DMS79 treated with DMSO at 0.1 percent for 48 hours (cell line): ENCODE data around the gene DNAH2.

ENCODE experiments used
- DNase-seq: peaks from one replicate; lab custom pipeline; 2025; lab: John Stamatoyannopoulos, UW

DNAH2 gene

DNA sequence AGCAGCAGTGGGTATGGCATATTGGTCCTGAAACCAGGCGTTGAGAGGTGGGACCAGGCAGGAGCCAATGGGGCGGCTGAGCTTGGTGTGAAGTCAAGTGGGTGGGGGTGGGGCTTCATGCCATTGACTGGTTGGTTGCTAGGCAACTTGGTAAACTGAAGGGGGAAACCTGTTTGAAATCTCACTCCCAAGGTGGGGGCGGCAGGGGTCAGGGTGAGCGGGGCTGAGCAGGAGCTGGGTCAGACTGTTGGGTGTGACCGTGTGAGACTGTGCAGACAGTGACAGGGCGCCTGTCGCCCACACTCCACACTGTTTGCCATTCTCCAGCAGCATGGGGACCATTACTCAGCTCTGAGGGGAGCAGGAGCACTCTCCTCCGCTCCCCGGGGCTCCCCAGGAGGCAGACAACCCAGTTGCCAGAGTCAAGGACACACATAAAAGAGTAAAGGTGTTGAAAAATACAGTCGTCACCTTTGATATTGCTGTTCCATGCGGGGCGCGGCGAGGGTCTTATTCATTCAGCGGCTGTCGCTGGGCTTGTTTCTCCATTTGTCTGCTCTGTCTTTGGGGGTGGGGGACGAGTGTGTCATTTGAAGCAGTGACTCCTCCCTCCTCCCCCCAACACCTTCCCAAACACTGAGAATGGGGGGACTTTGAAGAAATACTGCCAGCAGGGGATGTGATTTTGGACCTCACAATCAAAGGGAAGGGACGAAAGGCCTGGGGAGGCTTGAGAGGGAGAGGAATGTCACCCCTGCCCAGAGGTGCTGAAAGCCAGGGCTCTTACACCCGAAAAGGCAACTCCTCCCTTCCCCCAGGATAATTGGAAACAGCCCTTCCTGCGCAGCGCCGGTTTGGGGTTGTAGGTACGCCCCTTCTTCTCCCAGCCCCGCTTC is 13.7 kb upstream of the DNAH2 start:
- DNase-seq = peak; percentile 55

DNA sequence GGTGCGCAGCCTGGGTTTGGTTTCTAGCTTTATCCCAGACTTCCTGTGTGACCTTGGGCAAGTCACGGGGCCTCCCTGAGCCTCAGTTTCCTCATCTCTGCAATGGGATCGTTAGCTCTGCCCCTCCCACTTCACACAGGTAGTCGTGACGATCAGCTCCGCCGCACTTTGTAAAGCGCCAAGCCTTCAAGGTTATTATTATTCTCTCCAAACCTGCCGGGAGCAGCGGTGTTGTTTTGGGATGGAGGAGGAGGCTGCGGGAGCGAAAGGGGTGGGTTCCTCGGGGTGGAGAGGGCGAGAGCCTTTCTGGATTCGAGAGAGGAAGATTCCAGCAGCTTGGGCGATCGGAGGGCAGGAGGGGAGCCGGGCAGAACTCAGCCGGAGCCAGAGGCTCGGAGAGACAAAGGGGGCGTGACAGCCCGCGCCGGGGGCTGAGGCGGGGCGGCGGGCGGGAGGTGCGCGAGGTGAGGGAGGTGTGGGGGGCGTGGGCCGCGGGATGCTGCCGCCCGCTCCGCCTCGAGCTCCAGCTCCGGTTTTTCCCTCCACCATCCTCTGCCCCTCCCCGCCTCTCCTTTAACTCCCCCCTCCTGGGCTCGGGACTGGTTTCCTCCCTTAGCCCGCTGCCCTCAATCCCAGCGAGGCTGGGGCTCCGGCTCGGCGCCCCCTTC is 12.8 kb upstream of the DNAH2 start, which contains the start of gene EFNB3:
Gene EFNB3, plus strand, starts transcription at position 602 of the 668 bp plus-strand sequence. CDS start 397 bp downstream, outside the sequence.
- DNase-seq = peak; percentile 60

DNA sequence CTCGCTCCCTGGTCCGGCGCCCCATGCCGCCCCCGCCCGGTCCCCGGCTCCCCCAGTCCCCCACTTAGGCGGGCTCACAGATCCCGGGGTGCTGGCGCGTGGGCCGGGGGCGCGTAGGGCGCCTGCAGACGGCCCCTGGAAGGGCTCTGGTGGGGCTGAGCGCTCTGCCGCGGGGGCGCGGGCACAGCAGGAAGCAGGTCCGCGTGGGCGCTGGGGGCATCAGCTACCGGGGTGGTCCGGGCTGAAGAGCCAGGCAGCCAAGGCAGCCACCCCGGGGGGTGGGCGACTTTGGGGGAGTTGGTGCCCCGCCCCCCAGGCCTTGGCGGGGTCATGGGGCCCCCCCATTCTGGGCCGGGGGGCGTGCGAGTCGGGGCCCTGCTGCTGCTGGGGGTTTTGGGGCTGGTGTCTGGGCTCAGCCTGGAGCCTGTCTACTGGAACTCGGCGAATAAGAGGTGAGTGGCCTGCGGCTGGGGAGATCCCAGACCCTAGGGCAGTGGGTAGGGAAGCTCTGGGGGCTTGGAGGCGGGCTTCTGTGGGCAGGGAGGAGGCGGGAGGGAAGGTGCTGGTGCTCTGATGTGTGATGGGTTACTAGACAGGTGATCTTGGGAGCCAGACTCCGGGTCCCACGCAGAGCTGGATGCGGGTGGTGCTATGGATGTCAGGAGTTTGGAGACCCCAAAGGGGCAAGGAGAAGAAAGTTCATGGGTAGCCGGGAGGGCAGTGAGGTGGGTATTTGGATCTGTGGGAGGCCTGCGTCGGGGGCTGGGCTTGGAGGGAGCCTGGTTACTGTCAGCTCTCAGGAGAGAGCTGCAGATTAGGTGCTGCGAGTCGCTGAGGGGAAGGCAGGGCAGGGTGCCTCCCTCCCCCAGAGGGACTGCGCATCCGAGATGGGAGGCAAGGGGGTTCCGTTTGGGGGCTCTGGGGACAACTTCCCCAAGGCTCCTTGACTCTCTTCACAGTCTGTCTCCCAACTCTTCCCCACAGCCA is 12.0 kb upstream of the DNAH2 start:
- no peak for DNase-seq

DNA sequence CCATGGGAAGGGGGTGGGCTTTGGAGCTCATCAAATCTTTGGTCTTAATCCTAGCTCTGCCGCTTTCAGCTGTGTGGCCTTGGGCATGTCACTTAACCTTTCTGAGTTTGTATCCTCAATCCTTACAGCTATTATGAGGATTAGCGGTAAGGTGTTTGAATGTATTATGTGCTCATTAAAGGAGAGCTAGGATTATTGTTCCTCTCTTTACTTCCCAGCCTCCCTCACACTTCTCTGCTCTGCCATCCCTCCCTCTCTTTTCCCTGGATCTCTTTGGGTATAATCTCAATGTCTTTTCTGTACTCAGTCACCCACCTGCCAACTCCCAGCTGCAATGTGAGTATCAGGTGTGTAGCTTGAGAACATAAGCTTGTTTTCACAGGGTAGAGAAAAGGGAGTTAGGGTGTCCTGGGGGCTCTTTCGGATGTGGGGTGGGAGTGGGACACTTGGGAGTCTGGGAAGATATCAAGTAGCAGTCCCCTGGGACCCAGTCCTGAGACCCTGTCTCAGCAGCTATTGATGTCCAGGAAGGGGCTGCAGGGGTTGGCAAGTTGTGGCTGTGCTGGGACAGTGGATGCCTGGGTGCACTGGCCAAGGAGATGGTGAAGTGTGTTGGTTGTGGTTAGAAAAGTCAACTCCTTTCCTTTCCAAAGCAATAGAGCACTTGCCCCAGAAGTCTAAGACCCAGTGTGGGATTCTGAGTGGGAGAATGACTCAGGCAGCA is 10.8 kb upstream of the DNAH2 start:
- no peak for DNase-seq

DNA sequence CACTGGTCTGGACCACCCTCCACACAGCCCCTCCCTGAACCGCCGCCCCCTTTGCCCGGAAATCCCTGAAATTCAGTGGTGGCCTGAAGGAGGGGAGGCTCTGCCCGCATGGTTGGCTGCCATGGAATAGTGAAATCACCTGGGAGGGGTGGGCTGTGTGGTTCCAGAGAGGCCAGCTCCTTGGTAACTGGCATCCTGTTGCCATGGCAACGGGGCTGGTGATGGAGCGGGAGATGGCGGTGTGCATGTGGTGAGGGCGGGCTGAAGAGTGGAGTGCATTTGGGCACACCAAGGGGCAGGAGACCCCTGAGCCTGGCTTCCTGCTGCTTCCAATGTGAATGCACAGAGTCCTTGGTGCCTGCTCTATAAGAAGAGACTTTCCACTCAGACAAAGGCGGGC is 10.1 kb upstream of the DNAH2 start:
- DNase-seq = peak; percentile 16

DNA sequence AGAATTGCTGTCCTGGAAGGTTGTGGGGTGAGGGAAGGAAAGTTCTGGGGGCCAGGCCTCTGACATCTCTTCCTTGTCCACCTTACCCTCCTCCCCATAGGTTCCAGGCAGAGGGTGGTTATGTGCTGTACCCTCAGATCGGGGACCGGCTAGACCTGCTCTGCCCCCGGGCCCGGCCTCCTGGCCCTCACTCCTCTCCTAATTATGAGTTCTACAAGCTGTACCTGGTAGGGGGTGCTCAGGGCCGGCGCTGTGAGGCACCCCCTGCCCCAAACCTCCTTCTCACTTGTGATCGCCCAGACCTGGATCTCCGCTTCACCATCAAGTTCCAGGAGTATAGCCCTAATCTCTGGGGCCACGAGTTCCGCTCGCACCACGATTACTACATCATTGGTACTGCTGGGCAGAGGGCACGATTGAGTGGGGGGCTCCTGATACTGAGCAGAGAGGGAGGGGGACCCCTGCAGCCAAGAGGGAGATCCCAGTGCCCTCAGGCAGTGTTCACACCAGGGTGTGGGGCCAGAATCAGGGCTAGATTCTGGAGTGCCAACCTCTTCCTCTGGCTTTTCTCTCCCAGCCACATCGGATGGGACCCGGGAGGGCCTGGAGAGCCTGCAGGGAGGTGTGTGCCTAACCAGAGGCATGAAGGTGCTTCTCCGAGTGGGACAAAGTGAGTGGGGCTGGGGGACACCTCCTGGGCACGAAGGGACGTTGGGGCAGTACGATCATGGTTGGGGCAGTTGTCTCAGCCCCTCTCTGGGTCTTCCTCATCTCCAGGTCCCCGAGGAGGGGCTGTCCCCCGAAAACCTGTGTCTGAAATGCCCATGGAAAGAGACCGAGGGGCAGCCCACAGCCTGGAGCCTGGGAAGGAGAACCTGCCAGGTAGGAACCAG is 9.4 kb upstream of the DNAH2 start:
- no peak for DNase-seq

DNA sequence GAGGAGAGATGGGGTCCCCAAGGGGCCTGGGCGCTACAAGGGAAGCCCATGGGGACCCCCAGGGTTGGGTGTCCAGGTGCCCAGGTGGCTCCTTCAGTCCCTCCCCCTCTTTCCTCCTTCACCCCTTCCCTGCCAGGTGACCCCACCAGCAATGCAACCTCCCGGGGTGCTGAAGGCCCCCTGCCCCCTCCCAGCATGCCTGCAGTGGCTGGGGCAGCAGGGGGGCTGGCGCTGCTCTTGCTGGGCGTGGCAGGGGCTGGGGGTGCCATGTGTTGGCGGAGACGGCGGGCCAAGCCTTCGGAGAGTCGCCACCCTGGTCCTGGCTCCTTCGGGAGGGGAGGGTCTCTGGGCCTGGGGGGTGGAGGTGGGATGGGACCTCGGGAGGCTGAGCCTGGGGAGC is 8.5 kb upstream of the DNAH2 start:
- no peak for DNase-seq

DNA sequence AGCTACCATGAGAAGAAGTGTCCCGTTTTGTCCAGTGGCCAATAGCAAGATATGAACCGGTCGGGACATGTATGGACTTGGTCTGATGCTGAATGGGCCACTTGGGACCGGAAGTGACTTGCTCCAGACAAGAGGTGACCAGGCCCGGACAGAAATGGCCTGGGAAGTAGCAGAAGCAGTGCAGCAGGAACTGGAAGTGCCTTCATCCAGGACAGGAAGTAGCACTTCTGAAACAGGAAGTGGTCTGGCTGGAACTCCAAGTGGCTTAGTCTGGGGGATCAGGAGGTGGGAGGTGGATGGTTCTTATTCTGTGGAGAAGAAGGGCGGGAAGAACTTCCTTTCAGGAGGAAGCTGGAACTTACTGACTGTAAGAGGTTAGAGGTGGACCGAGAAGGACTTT is 7.2 kb upstream of the DNAH2 start:
- DNase-seq = no peak

DNA sequence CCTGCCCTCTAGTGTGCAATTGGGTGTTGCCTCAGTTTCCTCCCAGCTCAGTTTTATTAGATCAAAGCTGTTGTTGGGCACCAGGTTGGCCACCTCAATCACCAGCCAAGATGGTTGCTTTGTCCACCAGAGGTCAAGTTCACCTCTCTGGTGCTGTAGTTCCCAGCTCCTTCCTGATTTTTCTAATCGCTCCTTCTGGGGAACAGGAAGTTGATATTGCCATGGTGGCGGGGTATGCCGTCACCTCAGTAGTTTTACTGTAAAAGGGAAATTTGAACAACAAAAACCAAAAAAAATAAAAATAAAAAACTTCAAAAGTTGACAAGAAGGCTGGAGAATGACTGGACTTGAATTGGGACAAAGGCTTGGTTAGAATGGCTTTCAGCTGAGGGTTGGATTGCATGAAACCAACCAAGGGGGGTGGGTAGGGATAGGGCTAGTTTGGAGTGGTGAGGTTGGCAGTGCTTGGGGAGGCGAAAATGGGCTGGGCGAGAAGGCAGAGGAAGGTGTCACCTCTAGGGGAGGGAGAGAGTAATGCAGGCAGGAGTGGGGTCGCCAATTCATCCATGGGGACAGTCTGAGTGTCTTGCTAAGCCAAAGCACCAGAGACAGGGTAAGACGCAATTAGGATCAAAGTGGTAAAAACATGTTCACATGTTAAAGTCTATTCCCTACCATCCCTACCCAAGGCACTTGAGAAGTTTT is 6.3 kb upstream of the DNAH2 start:
- DNase-seq = no peak

DNA sequence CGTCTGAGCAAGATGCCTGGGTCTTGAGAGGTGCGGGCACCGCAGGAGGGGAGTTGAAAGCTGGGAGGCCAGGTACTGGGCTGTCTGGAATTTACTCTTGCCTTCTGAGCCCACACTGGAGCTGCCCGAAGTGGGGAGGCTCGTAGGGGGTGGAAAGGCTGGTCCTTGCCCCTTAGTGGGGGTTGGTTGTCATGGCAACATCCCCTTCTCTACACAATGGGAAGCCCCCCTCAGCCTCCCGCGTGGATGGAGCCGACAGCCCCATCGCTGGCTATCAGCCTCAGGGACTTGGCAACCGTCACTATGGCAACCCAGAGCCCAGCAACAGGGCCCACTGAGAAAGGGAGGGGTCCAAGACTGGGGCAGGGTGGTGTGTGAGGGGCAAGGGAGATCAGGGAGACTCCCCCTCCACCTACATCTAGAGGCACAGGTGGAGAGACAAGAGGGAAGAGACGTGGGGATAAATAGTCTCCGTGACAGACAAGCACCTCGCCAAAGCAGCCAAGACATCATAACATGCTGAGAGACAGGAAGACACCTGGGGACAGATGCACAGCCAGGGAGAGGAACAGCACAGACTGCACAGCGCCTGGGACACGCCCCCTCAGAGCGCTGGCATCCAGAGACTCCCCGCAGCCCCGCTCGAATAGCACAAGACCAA is 5.3 kb upstream of the DNAH2 start:
- peak; percentile 35 for DNase-seq

DNA sequence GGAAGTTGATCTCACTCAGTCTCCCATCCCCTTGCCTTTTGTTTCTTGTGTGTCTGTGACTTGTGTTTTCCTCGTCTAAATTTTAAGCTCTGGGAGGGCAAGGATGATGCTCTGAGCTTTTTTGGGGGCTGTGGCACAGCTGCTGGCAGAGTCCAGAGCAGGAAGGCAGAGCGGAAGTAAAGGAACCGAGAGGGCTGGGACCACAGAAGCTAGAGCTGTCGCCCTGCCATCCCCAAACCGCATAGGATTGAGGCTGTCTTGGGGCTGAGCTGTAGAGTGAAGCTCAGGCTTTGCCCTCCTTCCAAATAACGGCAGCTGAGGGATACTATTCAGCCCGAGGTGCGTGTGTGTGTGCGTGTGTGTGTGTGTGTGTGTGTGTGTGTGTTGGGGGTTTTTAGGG is 3.8 kb upstream of the DNAH2 start:
- no peak for DNase-seq

DNA sequence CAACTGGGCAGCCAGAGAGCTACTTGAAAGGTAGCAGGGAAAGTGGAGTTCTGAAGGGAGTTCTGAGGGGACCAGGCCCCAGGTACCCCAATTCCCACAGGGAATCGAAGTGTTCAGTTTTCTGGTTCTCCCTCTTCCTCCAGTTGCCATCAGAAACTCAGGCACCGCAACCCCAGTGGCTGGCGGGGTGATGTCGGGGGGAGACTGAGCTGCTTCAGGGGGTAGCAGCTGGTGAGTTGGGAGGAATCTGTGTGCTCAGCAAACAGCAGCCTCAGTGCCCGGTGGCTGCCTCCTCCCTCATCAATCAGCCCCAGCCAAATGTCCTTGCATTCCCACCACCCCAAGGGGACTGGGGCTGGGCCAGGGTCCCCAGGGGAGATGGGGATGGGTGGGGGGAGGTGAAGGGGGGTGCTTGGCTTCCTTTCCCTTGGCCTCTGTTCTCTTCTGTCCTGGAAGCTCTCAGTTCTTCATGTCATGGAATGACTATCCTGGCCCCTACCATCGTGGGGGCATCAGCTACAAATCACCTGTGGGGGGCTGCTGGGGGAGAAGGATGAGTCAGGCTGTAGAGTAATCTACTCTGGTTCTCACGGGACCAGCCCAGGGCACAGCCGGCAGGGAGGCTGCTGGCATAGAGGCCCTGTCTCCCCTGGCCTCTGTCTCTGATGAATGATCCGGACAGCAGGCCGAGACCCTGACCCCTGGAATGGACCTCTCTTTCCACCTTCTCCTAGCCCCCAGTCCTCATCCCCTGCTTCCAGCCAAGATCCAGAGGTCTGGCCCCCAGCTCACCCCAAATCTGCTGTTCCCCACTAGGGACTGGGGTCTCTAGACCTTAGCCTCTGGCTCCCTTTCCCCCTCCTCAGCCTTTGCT is 2.6 kb upstream of the DNAH2 start:
- no peak for DNase-seq

DNA sequence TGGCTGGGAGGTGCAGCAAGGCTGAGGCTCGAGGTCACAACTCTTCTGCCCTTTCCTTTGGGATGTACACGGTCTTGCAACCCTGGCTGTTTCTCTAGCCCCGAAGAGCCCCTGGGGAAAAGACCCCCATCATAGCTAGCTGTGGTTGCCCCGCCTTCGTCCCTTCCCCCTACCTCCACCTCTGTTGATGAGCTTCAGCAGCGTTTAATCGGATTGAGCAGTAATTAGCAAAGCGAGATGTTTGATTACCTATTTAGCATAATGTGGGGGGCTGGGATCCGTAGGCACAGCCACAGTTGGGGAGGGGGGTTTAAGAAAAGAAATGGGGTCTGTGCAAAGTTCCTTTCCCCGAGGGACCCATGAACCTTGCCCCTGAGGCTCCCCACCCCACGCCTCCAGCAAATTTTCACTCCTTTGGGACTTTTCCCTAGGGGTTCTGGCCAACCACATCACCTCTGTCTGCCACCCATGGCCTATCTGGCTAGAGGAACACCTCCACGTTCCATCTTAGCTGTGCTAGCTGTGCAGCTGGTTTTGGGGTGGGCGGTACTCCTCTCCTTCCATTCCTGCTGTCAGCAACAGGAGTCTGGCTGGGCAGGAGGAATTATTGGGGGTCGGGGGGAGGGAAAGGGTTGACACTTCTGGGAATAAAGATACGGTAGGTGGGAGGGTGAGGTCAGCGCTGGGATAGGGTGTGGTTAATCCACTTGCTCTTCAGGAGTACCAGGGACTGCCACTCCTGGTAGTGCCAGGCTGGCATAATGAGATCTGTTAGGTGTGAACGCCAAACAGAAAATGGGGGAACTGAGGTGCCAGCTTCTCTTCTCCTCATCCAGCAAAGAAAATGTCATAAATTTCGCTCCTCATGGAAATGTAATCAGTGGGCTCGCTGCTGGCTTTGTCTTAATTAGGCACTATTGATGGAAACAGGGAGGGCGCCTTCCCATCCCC is 1.3 kb upstream of the DNAH2 start:
- DNase-seq = peak; percentile 62

DNA sequence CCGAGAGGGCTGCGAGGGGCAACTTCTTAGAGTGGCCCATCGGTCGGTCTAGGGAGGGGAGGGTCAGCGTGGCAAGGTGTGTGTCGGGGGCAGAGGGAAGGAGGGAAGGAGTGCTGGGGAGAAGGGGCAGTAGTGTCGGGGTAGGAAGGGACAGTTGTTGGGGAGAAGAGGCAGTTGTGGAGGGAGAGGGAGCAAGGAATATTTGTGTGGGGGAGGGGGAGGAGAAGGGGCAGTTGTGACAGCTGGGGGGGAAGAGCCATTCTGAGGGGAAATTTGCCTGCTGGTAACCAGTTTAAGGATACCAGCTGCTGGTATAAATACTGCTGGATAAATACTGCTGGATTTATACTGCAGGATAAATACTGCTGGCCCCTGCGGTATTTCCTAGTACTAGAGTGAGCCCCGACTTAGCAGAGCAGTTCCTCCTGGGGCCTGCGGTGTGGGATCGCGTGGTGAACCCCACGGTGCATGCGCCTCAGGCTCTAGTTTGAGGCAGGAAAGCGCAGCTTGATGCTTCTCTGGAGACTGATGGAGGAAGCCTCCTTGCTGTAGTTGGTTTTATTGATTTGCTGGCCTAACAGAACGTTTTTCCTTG is 309 bp downstream of the DNAH2 start:
- no peak for DNase-seq

DNA sequence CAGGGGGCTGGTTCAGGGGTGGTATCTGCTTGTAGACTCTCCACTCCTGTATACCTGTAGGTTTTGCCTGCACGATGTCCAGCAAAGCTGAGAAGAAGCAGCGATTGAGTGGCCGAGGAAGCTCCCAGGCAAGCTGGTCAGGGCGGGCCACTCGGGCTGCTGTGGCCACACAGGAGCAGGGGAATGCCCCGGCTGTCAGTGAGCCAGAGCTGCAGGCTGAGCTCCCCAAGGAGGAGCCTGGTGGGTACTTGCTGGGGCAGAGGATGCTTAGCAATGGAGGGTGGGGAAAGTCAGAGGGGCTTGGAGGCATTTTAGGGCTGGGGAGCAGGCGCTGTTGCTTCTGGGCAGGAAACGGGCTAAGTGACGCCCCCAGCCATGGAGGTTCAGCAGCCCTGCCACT is 2.1 kb downstream of the DNAH2 start:
- no peak for DNase-seq

DNA sequence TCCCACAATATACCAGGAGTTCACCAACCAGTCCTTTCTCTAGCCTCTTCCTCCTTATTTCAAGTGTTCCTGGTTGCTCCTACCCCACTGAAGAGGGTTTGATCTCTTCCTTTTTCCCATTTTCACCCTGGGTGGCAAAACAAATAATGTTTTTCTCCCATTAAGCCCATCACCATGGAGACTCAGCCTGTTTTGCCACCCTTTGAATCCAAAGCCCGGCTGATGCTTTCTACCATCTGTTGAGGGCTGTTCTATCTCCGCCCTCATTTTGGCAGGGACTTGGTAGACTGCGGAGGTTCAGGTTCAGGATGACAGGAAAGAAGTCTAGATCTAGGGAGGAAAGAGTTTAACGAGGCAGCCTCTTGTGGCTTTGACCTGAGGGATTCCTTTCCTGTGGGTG is 2.6 kb downstream of the DNAH2 start:
- no peak for DNase-seq

DNA sequence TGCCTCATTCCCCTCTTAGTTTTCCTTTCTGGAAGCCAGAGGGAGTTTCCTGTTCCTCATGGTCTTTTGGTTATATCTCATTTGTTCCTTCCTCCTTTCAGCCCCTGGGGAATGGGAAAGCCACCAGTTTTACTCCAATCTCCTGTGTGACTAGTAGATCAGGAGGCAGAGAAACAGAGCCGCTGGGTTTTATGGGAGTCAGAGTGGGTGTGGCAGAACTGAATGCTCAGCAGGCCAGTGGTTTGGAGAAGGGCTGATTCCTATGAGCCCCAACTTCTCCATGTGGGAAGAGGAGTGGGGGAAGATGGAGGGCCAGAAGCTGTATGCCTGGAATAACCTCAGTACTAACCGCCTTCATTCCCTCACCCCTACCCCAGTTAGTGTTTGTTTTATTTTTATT is 4.1 kb downstream of the DNAH2 start:
- DNase-seq = no peak
